Raji (cell line): ENCODE results near the gene AP2B1.

Experiments used
- POLR2A ChIP-seq: IDR thresholded peaks from 2 replicates; pipeline ENCODE4 v1.6.1; 2011; ENCODE audit warnings: low read depth, low read length, control low read depth; ENCODE audit not compliant: insufficient read depth

AP2B1 gene

DNA sequence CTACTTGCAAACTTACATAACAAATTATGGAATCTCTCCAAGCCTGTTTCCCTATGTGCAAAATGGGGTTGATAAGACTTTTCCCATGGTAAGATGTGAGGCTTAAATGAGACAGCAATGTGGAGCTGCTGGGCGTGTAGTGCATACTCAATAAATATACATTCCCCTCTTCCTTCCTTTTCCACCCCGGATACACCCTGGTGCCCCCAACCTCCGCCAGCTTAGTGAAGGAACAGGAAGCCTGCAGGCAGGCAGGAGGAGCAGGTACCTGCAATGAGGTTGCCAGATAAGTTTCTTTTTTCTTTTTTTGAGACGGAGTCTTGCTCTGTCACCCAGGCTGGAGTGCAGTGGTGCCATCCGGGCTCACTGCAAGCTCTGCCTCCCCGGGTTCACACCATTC is 188.5 kb downstream of the AP2B1 start:
- TF ChIP-seq POLR2A: no peak
